Small intestine (tissue), 7 donors: Measurements from ENCODE around the gene SLC10A1. TPM values are rescaled to one million over a fixed set of nuclear protein-coding genes. Genes with fewer than 3 reads are reported as not detected.
A peak's percentile ranks its signal among the peaks of the same experiment; 100 is the strongest.

Source experiments
- DNase-seq, 2 donors: peaks; one replicate each; pipeline versions ENCODE4 v3.0.0 to v3.0.0-alpha.2; 2013
- FAIRE-seq: peaks from 2 replicates; lab custom pipeline; 2012; peaks lifted over from hg19 to GRCh38; lab: Jason Lieb, UNC
- H3K27ac ChIP-seq, 3 donors: one replicate each; pipeline ENCODE4 v1.5.1; 2013; ENCODE audit warnings: low read length in 2 of 3, mild to moderate bottlenecking in 2 of 3, control low read depth in 1 of 3, inconsistent platforms in 1 of 3, low read depth in 1 of 3, moderate library complexity in 1 of 3
- H3K27me3 ChIP-seq, 3 donors: one replicate each; pipeline ENCODE4 v1.6.1; 2013; ENCODE audit warnings: low read length in 3 of 3, inconsistent platforms in 1 of 3; ENCODE audit not compliant: control insufficient read depth in 3 of 3, insufficient read depth in 3 of 3
- H3K36me3 ChIP-seq, 3 donors: one replicate each; pipeline ENCODE4 v1.6.1; 2013; ENCODE audit warnings: low read length in 3 of 3, inconsistent platforms in 1 of 3, low read depth in 1 of 3, mild to moderate bottlenecking in 1 of 3, moderate library complexity in 1 of 3; ENCODE audit not compliant: control insufficient read depth in 3 of 3, insufficient read depth in 2 of 3
- H3K4me1 ChIP-seq, 3 donors: one replicate each; pipeline ENCODE4 v1.6.1; 2013; ENCODE audit warnings: low read length in 2 of 3, inconsistent platforms in 1 of 3, low read depth in 1 of 3, mild to moderate bottlenecking in 1 of 3, moderate library complexity in 1 of 3; ENCODE audit not compliant: control insufficient read depth in 3 of 3, insufficient read depth in 2 of 3
- H3K4me3 ChIP-seq, 3 donors: one replicate each; pipeline ENCODE4 v1.5.1; 2013; ENCODE audit warnings: low read length in 3 of 3, control low read depth in 1 of 3, inconsistent platforms in 1 of 3, low read depth in 1 of 3, mild to moderate bottlenecking in 1 of 3, moderate library complexity in 1 of 3
- H3K9me3 ChIP-seq, 2 donors: one replicate each; pipeline ENCODE4 v1.6.1; 2013; ENCODE audit warnings: low read depth in 1 of 2, low read length in 1 of 2; ENCODE audit not compliant: control insufficient read depth in 2 of 2, insufficient read depth in 1 of 2
- WGBS, 3 donors: extraction: QIAGEN DNeasy Blood & Tissue Kit; methylation state at CpG; one replicate each; pipeline ENCODE4 v1.1.7; 2013; 5-methylcytosine and 5-hydroxymethylcytosine counted together
- polyA plus RNA-seq, 4 donors: library from polyadenylated mRNA; stranded (reverse) in 3 of 4; unstranded in 1 of 4; fragments of 200-250 nt in 3 of 4; fragments of 120-200 nt in 1 of 4; gene quantifications; one replicate each; pipeline versions ENCODE4 v1.2.1 to v1.2.3, GENCODE V29; 2013
- donor health status: healthy with polysubstance abuse.
- donor health status: control.
- donor health status: control.
- donor health status: Bipolar disorder and iron deficiency.
- donor health status: healthy.

Gene SLC10A1
- polyA plus RNA-seq, 4 donors, result 0.04 to 0.12 TPM; not detected in 2

GRCh38 chr14:69828879-69829278 is 31.8 kb upstream of the SLC10A1 start:
- H3K4me3 ChIP-seq, result no peak overlapping the region
- H3K4me1 ChIP-seq, result no peaks in the 10 kb centered on the region
- no peak for FAIRE-seq
- 71 to 96% (median 86%) methylated on average over 4 of the region's 4 CpGs for WGBS, 3 donors
- H3K36me3 ChIP-seq, result no peaks in the 10 kb centered on the region
- no peak for DNase-seq
- H3K27ac ChIP-seq, result no peak overlapping the region
- no peaks in the 10 kb centered on the region for H3K9me3 ChIP-seq
- H3K27me3 ChIP-seq, result no peaks in the 10 kb centered on the region

- H3K4me1 ChIP-seq, result no peaks in the 10 kb centered on the region
- no peaks in the 10 kb centered on the region for H3K9me3 ChIP-seq
- no peak for FAIRE-seq
- 86 to 93% (median 91%) methylated on average over 3 of the region's 3 CpGs for WGBS, 3 donors
- no peaks in the 10 kb centered on the region for H3K27me3 ChIP-seq
- no peak overlapping the region for H3K4me3 ChIP-seq
- H3K36me3 ChIP-seq, result no peaks in the 10 kb centered on the region
- no peak overlapping the region for H3K27ac ChIP-seq
- no peak for DNase-seq
Measured at GRCh38 chr14:69828354-69828753, 31.3 kb upstream of the SLC10A1 start.

DNA sequence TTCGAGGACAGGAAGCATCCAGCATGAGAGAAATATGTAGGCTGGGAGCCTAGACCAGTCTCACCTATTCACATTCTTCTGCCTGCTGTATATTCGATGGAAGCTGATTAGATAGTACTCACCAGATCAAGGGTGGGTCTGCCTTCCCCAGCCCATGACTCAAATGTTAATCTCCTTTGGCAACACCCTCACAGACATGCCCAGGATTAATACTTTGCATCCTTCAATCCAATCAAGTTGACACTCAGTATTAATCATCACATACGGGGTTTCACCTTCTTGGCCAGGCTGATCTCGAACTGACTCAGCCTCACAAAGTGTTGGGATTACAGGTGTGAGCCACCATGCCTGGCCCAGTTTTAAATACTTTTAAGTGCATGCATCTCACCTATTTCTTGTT is 30.5 kb upstream of the SLC10A1 start:
- no peaks in the 10 kb centered on the region for H3K36me3 ChIP-seq
- FAIRE-seq, result no peak
- H3K9me3 ChIP-seq, result no peaks in the 10 kb centered on the region
- H3K27me3 ChIP-seq, result no peaks in the 10 kb centered on the region
- no peak overlapping the region for H3K27ac ChIP-seq
- no peak overlapping the region for H3K4me3 ChIP-seq
- DNase-seq, result no peak
- no peaks in the 10 kb centered on the region for H3K4me1 ChIP-seq
- WGBS, 3 donors, result 16 to 46% (median 20%) methylated on average over 4 of the region's 4 CpGs

GRCh38 chr14:69822456-69822855 is 25.4 kb upstream of the SLC10A1 start:
- Histone ChIP-seq H3K9me3 (no peaks in the 10 kb centered on the region), H3K27ac (no peak overlapping the region), H3K4me1 (no peaks in the 10 kb centered on the region), H3K36me3 (no peaks in the 10 kb centered on the region), H3K27me3 (no peaks in the 10 kb centered on the region), H3K4me3 (no peak overlapping the region)
- 60 to 77% (median 68%) methylated on average over 6 of the region's 6 CpGs for WGBS, 3 donors
- FAIRE-seq (no peak), DNase-seq (no peak)

DNA sequence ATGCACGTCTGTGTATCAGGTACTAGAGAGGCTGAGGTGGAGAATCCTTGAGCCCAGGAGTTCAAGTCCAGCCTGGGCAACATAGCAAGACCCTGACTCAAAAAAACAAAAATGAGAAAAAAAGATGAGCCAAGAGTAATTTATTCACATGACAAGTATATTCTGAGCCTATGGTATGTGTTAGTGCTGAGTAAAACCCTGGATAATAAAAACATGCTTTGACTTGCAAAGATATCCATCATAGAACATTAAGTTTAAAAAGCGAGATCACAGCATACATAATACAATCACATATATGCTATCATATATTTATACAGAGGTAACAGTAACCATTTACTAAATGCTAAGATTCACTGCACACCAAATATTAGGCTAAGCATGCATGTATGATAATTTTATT is 23.9 kb upstream of the SLC10A1 start:
- FAIRE-seq (no peak), DNase-seq (no peak)
- WGBS, 3 donors, result 59 to 70% (median 67%) methylated on average over 2 of the region's 2 CpGs
- no peaks in the 10 kb centered on the region for H3K27me3 ChIP-seq
- H3K4me1 ChIP-seq, result peaks cover 0 to under 1% (median 0%) of the 10 kb centered on the region in 3 donors
- H3K4me3 ChIP-seq, result no peak overlapping the region
- no peaks in the 10 kb centered on the region for H3K36me3 ChIP-seq
- no peaks in the 10 kb centered on the region for H3K9me3 ChIP-seq
- H3K27ac ChIP-seq, result no peak overlapping the region

DNA sequence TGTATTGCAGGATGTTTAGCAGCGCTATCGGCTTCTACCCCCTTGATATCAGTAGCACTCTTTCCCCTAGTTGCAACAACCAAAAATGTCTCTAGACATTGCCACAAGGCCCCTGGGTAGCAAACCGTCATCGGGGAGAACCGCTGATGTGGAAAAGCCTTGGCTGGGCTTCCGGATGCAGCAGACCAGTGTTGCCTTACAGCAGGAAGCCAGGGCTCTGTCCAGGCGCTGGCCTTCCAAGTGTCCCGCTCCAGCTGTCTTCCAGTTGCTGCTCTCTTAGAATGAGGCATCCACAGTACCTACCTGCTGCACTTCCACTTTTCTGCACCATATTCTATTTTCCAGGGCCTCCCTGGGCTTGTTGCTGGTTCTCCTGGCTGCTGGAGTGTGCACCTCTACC is 22.6 kb upstream of the SLC10A1 start:
- no peak for DNase-seq
- WGBS, 3 donors, result 83 to 96% (median 94%) methylated on average over 8 of the region's 8 CpGs
- Histone ChIP-seq H3K9me3 (no peaks in the 10 kb centered on the region), H3K4me1 (peaks cover 0 to 3% (median 0%) of the 10 kb centered on the region in 3 donors), H3K36me3 (no peaks in the 10 kb centered on the region), H3K27me3 (no peaks in the 10 kb centered on the region), H3K27ac (no peak overlapping the region), H3K4me3 (no peak overlapping the region)
- no peak for FAIRE-seq

GRCh38 chr14:69818758-69819191 is 21.7 kb upstream of the SLC10A1 start:
- WGBS, 3 donors, result 8 to 9% (median 9%) methylated on average over 11 of the region's 11 CpGs
- H3K4me1 ChIP-seq, result peaks cover 0 to 7% (median 0%) of the 10 kb centered on the region in 3 donors
- FAIRE-seq (no peak), DNase-seq (peak; percentile 71 to 83)
- no peaks in the 10 kb centered on the region for H3K27me3 ChIP-seq
- no peak overlapping the region for H3K4me3 ChIP-seq
- H3K27ac ChIP-seq, result no peak overlapping the region
- H3K9me3 ChIP-seq, result no peaks in the 10 kb centered on the region
- no peaks in the 10 kb centered on the region for H3K36me3 ChIP-seq

DNA sequence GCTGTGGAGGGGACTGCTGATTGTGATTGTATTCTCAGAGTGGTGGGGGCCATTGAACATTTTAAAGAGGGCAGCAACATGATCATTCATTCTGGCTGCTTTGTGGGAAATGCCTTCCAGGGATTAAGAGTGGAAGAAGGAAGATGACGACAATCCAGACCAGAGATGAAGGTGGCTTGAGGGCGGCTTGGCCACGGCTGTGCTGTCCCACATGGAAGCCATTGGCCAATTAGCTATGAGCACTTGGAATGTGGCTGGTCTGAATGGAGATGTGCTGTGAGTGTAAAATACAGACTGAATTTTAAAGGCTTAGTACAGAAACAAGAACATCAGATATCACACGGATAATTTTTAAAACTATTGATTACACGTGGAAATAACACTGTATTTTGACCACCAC is 19.2 kb upstream of the SLC10A1 start:
- Histone ChIP-seq H3K36me3 (no peaks in the 10 kb centered on the region), H3K4me1 (peaks cover 0 to 11% (median 0%) of the 10 kb centered on the region in 3 donors), H3K27me3 (no peaks in the 10 kb centered on the region), H3K4me3 (no peak overlapping the region), H3K9me3 (no peaks in the 10 kb centered on the region), H3K27ac (no peak overlapping the region)
- FAIRE-seq, result no peak
- no peak for DNase-seq
- 80 to 86% (median 82%) methylated on average over 5 of the region's 5 CpGs for WGBS, 3 donors

DNA sequence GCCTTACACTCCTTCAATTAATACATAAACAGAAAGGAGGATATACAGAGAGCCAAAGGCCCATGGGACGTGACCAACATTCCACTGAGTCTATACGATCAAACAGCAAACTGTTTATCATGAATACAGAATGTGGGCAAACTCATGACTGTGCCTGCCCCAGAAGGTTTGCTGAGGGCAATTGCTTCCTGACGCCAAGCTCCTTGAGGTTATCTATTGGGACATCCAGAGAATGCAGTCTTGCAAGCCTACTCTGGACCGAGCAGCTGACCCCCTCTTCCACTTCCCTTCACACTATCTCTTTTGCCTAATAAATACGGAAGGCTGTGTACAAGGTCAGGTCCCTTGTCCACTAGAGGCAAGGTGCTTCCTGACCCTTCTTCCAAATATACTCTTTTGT is 18.5 kb upstream of the SLC10A1 start:
- Histone ChIP-seq H3K4me3 (no peak overlapping the region), H3K27me3 (no peaks in the 10 kb centered on the region), H3K4me1 (peaks cover 0 to 15% (median 0%) of the 10 kb centered on the region in 3 donors), H3K36me3 (no peaks in the 10 kb centered on the region), H3K27ac (no peak overlapping the region), H3K9me3 (no peaks in the 10 kb centered on the region)
- FAIRE-seq (no peak), DNase-seq (peak in 1 of 2 donors; percentile 15)
- 70 to 86% (median 77%) methylated on average over 5 of the region's 5 CpGs for WGBS, 3 donors
